GM10847 (cell line): Measurements from ENCODE around the gene HS3ST6.
A peak's percentile ranks its signal among the peaks of the same experiment; 100 is the strongest.

Source experiments
- POLR2A ChIP-seq: IDR thresholded peaks from 2 replicates; pipeline ENCODE4 v1.6.1; 2011; ENCODE audit not compliant: insufficient read length; ENCODE audit errors: extremely low read depth

HS3ST6 gene

DNA sequence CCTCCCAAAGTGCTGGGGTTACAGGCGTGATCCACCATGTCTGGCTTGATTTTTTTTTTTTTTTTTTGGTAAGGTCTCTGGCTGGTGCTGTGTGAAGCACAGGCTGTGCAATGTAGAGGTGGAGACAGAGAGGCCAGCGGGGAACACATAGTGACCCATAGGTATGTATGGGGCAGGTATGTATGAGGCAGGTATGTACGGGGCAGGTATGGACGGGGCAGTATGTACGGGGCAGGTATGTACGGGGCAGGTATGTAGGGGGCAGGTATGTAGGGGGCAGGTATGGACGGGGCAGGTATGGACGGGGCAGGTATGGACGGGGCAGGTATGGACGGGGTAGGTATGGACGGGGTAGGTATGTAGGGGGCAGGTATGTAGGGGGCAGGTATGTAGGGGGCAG is 31.3 kb upstream of the HS3ST6 start:
- no peak for TF ChIP-seq POLR2A

DNA sequence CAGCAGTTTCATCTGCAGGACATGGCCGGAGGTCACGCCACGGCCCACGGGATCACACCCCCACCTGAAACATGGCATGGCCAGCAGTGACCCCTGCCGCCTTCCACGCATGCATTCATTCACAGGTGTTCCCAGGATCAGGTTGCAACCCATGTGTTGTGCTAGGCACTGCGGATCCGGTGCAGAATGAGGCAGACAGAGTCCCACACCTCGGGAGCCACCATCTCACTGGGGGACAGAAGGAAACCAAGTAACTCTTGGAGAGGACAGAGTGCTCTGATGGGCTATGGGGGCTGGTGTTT is 29.1 kb upstream of the HS3ST6 start:
- no peak for TF ChIP-seq POLR2A

DNA sequence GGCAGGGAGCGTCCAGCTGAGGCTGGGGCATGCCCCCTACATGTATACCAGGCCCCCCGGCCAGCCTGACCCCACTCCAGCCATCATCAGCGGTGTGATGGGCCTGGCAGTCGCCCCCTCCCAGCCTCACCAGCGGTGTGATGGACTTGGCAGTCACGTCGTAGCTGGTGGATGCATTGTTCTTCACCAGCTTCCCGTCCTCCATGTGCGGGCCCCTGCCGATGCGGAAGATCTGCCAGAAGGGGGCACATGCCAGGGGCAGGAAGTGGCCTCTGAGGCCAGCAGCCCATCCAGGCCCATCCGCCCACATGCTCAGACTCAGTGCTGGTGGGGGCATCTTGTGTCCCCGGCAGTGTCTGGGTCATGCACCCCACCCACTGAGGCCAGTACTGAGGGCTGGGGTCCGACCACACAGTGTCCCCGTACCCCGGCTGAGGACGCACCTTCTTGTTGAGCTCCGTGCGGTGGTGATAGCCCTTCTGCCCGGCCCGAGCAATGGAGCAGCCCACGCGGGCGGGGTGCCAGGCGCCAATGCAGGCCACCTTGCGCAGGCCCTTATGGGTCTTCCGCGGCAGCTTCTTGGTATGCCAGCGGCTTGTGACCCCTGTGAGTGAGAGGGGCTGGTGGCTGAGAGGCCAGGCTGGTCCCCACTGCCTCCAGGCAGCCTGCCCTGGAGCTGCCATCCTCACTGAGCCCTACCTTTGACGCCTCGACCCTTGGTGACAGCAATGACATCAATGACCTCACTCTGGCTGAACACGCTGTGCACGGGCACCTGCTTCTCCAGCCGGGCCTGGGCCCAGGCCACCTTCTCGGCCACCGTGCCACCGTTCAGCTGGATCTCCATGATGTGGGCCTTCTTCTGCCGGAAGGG is 28.5 kb upstream of the HS3ST6 start:
- TF ChIP-seq POLR2A: no peak

DNA sequence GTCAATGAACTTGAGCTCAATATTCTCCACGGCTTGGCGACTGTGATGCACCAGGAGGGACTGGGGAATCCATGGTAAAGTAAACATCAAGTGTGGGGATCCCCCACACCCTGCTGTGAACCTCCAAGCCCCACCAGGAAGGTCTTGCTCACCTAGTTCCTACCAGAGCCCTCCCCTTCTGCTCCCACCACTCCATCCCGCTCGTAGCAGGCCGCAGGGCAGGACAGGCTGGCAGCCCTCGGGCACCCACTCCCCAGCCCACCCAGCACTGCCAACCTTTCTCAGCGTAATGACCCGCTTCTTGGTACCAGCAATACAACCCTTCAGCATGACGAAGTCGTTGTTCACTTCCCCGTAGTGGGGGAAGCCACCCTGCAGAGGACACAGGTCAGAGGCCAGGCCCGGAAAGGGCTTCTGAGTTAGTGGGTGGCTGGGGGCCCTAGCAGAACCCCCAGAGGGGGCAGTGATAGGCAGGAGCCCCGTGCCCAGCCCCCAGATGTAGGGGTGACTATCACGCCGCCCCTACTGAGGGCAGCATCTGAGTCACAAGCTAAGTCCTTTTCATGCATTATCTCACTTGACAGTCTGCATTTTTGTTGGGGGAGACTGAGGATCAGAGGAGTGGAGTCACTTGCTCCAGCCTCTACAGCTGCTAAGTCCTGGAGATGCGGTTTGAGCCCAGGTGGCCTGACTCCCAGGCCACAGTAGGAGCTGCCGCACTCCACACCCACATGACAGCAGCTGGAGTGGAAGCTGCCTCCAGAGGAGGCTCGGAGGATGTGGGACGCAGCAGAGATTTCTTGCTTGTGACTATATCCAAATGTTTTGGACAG is 27.6 kb upstream of the HS3ST6 start:
- TF ChIP-seq POLR2A: no peak

DNA sequence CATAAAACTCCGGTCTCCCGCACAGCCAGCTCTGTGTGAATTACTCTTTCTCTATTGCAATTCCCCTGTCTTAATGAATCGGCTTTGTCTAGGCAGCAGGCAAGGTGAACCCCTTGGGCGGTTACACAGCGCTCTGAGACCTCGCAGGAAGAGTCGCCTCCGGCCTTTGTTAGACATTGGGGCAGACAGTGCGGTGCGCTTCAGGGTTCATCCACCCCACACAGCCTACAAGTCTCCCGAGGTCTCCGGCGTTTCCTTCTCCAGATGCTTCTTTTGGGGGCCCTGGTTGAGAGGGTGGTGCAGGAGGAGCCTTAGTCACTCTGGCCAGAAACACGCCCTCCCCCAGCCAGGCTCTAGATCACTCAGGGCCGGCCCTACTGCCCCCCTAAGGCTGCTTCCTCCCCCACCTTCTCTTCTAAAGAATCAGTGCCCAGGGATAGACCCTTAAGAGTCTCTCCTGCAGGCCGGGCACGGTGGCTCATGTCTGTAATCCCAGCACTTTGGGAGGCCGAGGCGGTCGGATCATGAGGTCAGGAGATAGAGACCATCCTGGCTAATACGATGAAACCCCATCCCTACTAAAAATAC is 26.5 kb upstream of the HS3ST6 start:
- no peak for TF ChIP-seq POLR2A

DNA sequence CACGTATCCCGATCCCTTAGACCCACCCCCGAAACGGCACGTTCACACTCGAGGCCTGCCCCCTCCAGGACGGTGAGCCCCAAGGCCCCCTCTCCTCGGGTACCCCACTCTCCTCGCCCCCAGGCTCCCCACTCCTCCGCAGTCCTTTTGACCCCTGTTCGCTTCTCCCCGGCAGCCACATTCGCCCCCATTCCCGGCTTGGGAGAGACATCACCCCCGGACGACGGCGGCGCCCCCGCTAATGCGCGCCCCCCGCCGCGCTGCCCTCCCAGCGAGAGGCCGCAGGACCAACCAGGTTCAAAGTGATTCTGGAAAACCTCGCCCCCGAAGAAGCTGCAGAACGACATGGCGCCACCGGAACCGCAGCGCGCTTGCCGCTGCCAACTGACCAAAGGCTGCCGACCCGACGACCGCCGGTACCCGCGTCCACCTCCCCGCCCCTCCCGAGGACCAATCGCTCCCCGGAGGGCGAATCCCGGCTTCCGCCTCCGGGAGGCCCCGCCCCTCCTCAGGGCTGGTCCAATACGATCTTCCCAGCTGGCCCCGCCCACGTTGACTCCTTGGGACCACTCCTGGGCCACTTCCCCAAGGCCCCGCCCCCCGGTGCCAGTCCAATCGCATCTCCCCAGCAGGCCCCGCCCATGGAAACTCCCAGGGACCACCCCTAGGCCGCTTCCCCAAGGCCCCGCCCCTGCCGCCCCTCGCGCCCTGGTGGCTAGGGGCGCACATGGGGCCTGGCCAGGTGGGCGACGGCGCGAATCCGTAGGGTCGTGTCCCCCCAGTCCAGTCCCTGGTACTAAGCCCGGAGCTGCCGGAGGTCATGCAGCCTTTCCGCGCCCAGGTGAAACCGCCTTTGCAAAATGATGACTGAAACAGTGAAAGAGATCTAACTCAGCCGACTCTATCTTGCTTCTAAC is 24.9 kb upstream of the HS3ST6 start, which contains the start of gene MSRB1:
MSRB1 (minus strand) TSS at position 390 of the 917 bp plus-strand sequence; CDS start at position 347, 43 bp downstream.
- TF ChIP-seq POLR2A: peak; percentile 72

DNA sequence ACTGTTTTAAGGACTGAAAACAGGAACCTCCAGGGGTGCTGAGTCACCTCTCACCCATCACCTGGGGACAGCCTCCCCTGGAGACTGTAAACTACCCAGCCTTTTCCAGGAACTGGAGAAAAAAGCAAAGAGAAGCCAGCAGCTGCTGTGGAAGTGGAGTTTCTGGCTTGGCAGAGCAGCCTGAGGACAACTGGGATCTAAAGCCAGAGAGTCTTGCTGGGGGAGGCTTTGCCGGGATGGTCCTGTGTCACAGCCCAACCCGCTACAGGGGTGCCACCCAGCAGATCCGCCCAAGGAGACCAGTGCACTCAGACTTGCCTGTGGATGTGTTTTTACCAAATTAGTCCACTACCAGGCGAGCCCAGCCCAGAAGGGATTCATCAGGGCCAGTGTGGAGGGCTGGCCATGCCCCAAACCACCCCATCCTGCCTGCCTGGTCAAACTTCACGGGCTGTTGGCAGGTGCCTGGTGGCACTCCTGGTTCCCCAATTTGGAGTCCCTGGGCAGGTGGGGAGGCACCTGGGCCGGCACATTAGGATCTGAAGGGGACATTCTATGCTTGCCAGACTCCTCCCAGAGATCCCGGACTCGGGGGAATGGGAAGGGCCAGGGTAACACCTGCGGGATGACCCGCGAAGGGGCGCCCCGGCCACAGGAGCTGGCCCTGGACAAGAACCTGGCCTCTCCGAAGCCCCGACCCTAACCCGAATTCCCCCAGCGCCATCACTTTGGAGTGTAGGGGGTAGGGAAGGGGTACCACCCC is 24.0 kb upstream of the HS3ST6 start:
- no peak for TF ChIP-seq POLR2A

DNA sequence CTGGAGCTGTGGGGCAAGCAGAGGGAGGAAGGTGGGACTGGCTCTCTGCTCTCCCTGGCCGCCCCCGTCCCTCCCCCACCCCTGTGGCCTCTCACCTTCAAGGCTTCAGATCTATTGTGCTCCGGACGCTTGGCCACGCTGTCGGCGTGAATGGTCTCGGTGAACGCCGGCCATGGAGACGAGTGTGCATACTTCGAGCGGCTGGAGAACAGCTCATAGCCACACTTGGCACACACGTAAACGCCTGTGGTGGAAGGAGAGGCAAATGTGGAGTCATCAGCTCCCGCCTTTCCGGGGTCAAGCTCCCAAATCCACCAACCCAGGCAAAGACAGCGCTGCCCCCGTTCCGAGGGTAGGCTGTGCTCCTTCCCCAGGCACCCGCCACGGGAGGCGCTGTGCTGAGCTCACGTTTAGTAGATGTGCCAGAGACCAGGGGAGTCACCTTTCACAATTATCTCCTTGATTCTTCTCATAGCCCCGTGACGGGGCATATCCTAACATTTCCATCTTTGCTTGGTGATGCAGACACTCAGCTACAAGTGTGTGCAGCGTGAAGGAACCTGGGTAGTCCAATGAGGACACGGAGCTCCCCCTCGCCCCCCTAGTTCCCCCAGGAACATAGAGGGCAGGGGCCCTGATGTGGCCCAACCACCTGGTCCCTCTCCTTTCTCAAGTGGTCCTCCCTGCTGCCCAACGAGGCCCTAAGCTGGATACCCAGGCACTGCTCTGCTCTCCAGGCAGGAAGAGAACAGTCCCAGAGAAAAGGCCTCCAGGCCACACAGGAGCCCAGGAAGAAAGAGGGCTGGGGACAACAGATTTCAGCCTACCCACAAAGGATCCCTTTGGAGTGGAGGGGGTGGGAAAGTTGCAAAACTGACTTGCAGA is 23.2 kb upstream of the HS3ST6 start:
- TF ChIP-seq POLR2A: no peak

DNA sequence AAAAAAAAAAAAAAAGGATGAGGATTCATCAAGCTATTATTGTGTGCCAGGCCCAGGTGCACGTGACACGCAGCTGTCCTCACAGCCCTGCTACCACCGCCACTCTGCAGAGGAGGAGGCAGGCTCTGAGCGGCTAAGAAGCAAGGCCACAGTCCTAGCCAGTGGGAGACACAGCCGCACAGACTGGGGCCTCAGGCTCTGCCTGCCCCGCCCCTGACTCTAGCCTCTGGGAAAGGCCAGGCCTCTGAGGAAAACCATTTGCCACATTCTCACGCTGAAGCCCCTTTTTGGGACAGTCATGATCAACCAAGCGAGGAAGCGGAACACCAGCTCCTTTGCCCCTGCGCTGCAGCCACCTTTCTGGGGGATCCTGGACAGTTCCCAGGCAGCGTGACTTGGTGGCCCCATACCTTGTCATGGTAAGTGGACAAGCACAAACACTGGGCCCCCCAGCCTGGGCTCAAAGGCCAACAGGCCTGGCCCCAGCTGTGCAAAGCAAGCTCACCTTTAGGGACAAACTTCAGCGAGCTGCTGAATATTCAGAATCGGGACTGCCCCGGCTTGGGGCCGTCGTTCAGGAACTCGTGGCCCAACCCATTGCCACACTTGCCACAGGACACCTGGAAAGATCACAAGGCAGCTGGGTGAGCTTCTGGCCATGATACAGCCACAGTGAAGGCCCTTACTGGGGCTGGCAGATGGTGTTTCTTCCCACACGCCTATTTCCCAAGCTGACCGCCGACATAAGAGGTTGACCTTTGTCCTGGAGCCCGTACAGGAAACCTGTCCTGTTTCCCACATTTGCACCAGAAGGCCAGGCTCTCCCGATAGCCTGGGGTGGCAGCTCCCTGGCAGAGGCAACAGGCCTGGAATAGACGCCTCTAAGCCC is 22.3 kb upstream of the HS3ST6 start:
- no peak for TF ChIP-seq POLR2A

DNA sequence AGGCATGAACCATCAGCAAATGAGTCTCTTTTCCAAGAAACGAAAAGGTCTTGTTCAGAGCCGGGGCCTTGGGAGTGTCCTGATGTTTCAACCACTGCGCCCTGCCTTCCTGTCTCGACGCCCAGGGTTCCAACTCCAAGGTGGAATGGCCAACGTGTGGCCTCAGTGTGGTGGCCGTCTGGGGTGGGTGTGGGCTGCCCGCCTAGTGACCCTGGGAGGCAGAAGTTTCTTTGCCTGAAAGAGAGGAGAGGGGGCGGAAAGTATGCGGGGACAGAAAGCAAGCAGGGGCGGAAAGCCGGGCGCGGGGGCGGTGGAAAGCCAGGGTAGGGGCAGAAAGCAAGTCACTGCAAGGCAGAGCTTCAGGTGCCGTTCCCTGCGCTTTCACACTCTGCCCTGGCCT is 20.7 kb upstream of the HS3ST6 start:
- TF ChIP-seq POLR2A: no peak

DNA sequence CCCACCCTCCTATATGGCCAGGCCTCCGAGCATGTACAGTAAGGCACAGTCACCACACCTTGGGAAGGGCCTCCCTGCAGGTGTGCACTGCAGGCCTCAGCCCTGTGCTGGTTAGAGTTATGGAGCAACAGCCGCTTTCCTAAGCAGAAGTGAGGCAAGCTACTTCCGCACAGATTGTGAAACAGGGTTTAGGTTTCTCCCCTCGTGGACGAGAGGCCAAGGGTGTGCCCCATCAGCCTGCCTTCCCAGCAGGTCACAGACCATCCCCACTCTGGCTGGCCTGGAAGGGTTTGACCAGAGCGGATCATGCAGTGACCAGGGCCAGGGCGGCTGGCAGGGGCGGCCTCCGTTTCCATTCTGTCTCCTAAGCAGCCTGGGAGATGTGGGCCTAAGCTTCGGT is 20.1 kb upstream of the HS3ST6 start:
- no peak for TF ChIP-seq POLR2A

DNA sequence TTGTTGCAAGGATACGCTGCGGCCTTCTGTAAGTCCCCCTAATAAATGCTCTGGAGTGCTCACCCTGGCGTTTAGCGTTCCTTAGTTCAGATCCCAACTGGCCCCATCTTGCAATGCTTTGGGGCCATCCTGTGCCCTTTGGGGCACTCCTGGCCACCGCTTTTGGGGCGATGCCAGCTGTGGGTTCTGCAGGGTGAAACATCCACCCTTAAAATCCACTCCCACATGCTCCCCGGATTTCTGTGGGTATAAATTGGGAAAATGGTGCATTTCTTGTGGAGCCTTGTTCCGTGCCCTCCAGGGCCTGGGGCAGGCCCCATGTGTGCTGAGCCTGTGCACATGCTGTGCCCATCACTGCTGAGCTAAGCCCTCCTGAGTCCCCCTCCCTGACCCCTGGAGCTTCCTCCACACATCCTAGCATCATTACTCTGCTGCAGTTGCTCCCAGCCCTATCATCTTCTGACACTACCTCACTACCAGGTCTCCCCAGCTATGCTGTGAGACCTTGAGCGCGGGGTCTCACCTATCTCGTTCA is 18.8 kb upstream of the HS3ST6 start:
- no peak for TF ChIP-seq POLR2A
